Stimulated activated CD8-positive, alpha-beta memory T cell treated with anti-CD3 and anti-CD28 coated beads, Interleukin-12 subunit alpha, Interleukin-12 subunit beta, amount 100 ng/mL, for 24 hours (primary cell): ENCODE data around the gene MRPL36.

Experiments
- DNase-seq: peaks from one replicate; pipeline ENCODE4 v3.0.0-alpha.2; 2020; ENCODE audit errors: extremely low read depth

The MRPL36 gene

GRCh38 chr5:1764606-1764960, 35.1 kb downstream of the MRPL36 start:
- DNase-seq, result no peak

- DNase-seq, result no peak
Observed at GRCh38 chr5:1763960-1764605, 35.6 kb downstream of the MRPL36 start.

GRCh38 chr5:1763548-1763911, 36.1 kb downstream of the MRPL36 start:
- no peak for DNase-seq

- no peak for DNase-seq
Observed at GRCh38 chr5:1762883-1763547, 36.6 kb downstream of the MRPL36 start.

- no peak for DNase-seq
Observed at GRCh38 chr5:1762121-1762882, 37.3 kb downstream of the MRPL36 start.

- DNase-seq, result no peak
Observed at GRCh38 chr5:1761453-1761755, 38.2 kb downstream of the MRPL36 start.

GRCh38 chr5:1760656-1761452, 38.8 kb downstream of the MRPL36 start:
- DNase-seq, result no peak

GRCh38 chr5:1760231-1760630, 39.4 kb downstream of the MRPL36 start:
- no peak for DNase-seq

- DNase-seq, result no peak
Observed at GRCh38 chr5:1759378-1759970, 40.2 kb downstream of the MRPL36 start.

- DNase-seq, result no peak
Observed at GRCh38 chr5:1758574-1758973, 41.1 kb downstream of the MRPL36 start.

GRCh38 chr5:1757511-1757910, 42.1 kb downstream of the MRPL36 start:
- DNase-seq, result no peak

- DNase-seq, result no peak
Observed at GRCh38 chr5:1756481-1756880, 43.2 kb downstream of the MRPL36 start.

- DNase-seq, result no peak
Observed at GRCh38 chr5:1755321-1755949, 44.2 kb downstream of the MRPL36 start.

- no peak for DNase-seq
Observed at GRCh38 chr5:1754531-1755220, 45.0 kb downstream of the MRPL36 start.

- no peak for DNase-seq
Observed at GRCh38 chr5:1753490-1753889, 46.1 kb downstream of the MRPL36 start.

- DNase-seq, result no peak
Observed at GRCh38 chr5:1752881-1753280, 46.8 kb downstream of the MRPL36 start.

GRCh38 chr5:1751864-1752822, 47.5 kb downstream of the MRPL36 start:
- DNase-seq, result no peak

GRCh38 chr5:1751026-1751863, 48.4 kb downstream of the MRPL36 start:
- no peak for DNase-seq

- no peak for DNase-seq
Observed at GRCh38 chr5:1750469-1750868, 49.2 kb downstream of the MRPL36 start.
